Endothelial cell of umbilical vein (primary cell): ENCODE results near the gene STX11. TPM values are rescaled to one million over a fixed set of nuclear protein-coding genes. Genes with fewer than 3 reads are reported as not detected.
"Not testable (repeated sequence)": the region's sequence is repeated elsewhere in the genome, so short reads cannot be mapped to it uniquely, and the experiment has no call there.

Experiments used
- BruUV-seq: library from RNA; stranded (reverse); fragments of 400-500 nt; replicated peaks from 2 replicates; lab custom pipeline; 2021; lab: Mats Ljungman, UMichigan
- CTCF ChIA-PET: fragments of 300-600, 350-600 bp; sonication (Branson Sonifier 250); formaldehyde crosslinking; loops from one replicate; lab custom pipeline; 2021; ENCODE audit warnings: antibody characterized with exemption, inconsistent platforms; lab: Charles Lee
- POLR2A ChIA-PET: fragments of 300-600, 350-600 bp; sonication (Branson Sonifier 250); formaldehyde crosslinking; loops from one replicate; lab custom pipeline; 2021; ENCODE audit warnings: antibody characterized with exemption, inconsistent platforms; lab: Charles Lee
- DNase-seq: peaks from one replicate; pipeline ENCODE4 v3.0.0-alpha.2; 2011; ENCODE audit warnings: low read depth, low spot score
- FAIRE-seq: peaks from 2 replicates; lab custom pipeline; 2011; peaks lifted over from hg19 to GRCh38; lab: Jason Lieb, UNC
- H2AFZ ChIP-seq: 2 replicates; pipeline ENCODE4 v1.6.0; 2012; ENCODE audit warnings: low read depth, low read length, control low read depth, inconsistent platforms
- H3K27ac ChIP-seq: 2 replicates; pipeline ENCODE4 v1.5.1; 2011; ENCODE audit warnings: low read depth, mild to moderate bottlenecking, control low read depth, low read length, moderate library complexity; ENCODE audit not compliant: insufficient read depth
- H3K27me3 ChIP-seq, 2 experiments: 2 replicates each; pipeline versions ENCODE4 v1.6.0 to v1.6.1; 2011; ENCODE audit warnings: low read length in 2 of 2, mixed read lengths in 1 of 2; ENCODE audit not compliant: control insufficient read depth in 2 of 2, insufficient read depth in 2 of 2
- H3K36me3 ChIP-seq, 2 experiments: 2 replicates in 1 of 2; 3 replicates in 1 of 2; pipeline ENCODE4 v1.5.1; 2011; ENCODE audit warnings: low read length in 2 of 2, mild to moderate bottlenecking in 1 of 2, moderate library complexity in 1 of 2; ENCODE audit not compliant: control insufficient read depth in 2 of 2, insufficient read depth in 2 of 2; ENCODE audit errors: extremely low read depth in 1 of 2
- H3K4me1 ChIP-seq: 3 replicates; pipeline ENCODE4 v1.5.1; 2011; ENCODE audit warnings: mild to moderate bottlenecking, low read length; ENCODE audit not compliant: control insufficient read depth, insufficient read depth; ENCODE audit errors: extremely low read depth
- H3K4me2 ChIP-seq: 2 replicates; pipeline ENCODE4 v1.6.1; 2011; ENCODE audit warnings: low read length, control low read depth, mixed read lengths; ENCODE audit not compliant: insufficient read depth
- H3K4me3 ChIP-seq, 3 experiments: fragments of 200-600 bp in 1 of 3; sonication (generic), shearing (Covaris generic) in 1 of 3; replicated peaks in 1 of 3; 2 replicates each; pipeline ENCODE4 v1.5.1; 2011 to 2016; ENCODE audit warnings: control low read depth in 3 of 3, low read length in 3 of 3, mild to moderate bottlenecking in 2 of 3, inconsistent platforms in 1 of 3, low read depth in 1 of 3, moderate library complexity in 1 of 3; ENCODE audit not compliant: insufficient read depth in 1 of 3
- H3K79me2 ChIP-seq: 2 replicates; pipeline ENCODE4 v1.6.0; 2012; ENCODE audit warnings: low read length, inconsistent platforms; ENCODE audit not compliant: control insufficient read depth, insufficient read depth
- H3K9ac ChIP-seq: replicated peaks from 2 replicates; pipeline ENCODE3; 2011; ENCODE audit warnings: low read length, control low read depth; ENCODE audit not compliant: insufficient read depth; ENCODE audit errors: extremely low read depth
- H3K9me1 ChIP-seq: replicated peaks from 3 replicates; pipeline ENCODE4 v1.6.0; 2011; ENCODE audit warnings: mild to moderate bottlenecking, low read length; ENCODE audit not compliant: control insufficient read depth, insufficient read depth; ENCODE audit errors: extremely low read depth
- H3K9me3 ChIP-seq: replicated peaks from 2 replicates; pipeline ENCODE4 v1.5.1; 2012; ENCODE audit warnings: low read length, inconsistent platforms; ENCODE audit not compliant: control insufficient read depth, insufficient read depth
- H4K20me1 ChIP-seq: replicated peaks from 2 replicates; pipeline ENCODE3; 2011; ENCODE audit warnings: mild to moderate bottlenecking, low read length; ENCODE audit not compliant: control insufficient read depth, insufficient read depth; ENCODE audit errors: extremely low read depth
- CTCF ChIP-seq, 2 donors: IDR thresholded peaks; 1 replicate in 1 of 2; 2 replicates in 1 of 2; pipeline ENCODE4 v1.5.1; 2011; ENCODE audit warnings: low read length in 2 of 2, mild to moderate bottlenecking in 2 of 2, moderate library complexity in 2 of 2, control low read depth in 1 of 2, inconsistent platforms in 1 of 2, low read depth in 1 of 2; ENCODE audit not compliant: insufficient read depth in 1 of 2; ENCODE audit errors: extremely low read depth in 1 of 2
- EZH2 ChIP-seq: IDR thresholded peaks from 2 replicates; pipeline ENCODE4 v1.6.1; 2012; ENCODE audit warnings: borderline replicate concordance, low read depth, mild to moderate bottlenecking, moderate library complexity, low read length, inconsistent platforms; ENCODE audit not compliant: severe bottlenecking
- FOS ChIP-seq: IDR thresholded peaks from 2 replicates; pipeline ENCODE4 v1.6.1; 2011; ENCODE audit warnings: mild to moderate bottlenecking, low read length, moderate library complexity, borderline replicate concordance; ENCODE audit not compliant: insufficient read depth
- GATA2 ChIP-seq: IDR thresholded peaks from 2 replicates; pipeline ENCODE4 v1.7.0; 2011; ENCODE audit warnings: low read depth, mild to moderate bottlenecking, moderate library complexity, mixed read lengths, low read length; ENCODE audit not compliant: insufficient read length, insufficient read depth
- JUN ChIP-seq: IDR thresholded peaks from 2 replicates; pipeline ENCODE4 v1.6.1; 2011; ENCODE audit warnings: borderline replicate concordance, low read depth; ENCODE audit not compliant: insufficient read length, insufficient read depth
- MAX ChIP-seq: IDR thresholded peaks from 2 replicates; pipeline ENCODE4 v1.6.1; 2011; ENCODE audit not compliant: insufficient read depth, insufficient read length
- POLR2AphosphoS5 ChIP-seq: IDR thresholded peaks from 2 replicates; pipeline ENCODE4 v1.6.1; 2012; ENCODE audit warnings: low read depth, mild to moderate bottlenecking, control low read depth, low read length, moderate library complexity; ENCODE audit not compliant: insufficient read depth
- dilution Hi-C: fragments of 300-500 bp; cut with MboI; formaldehyde crosslinking; loops from one replicate; pipeline ENCODE4 v1.15.0; 2019; ENCODE audit warnings: low sequenced_read_pairs; ENCODE audit not compliant: extremely low pct_ligation_motif_present
- intact Hi-C: fragments of 100-400 bp; cut with micrococcal nuclease; formaldehyde crosslinking; loops from one replicate; pipeline ENCODE4 v1.10.0; 2022
- polyA plus RNA-seq, 4 experiments: library from polyadenylated mRNA; depleted of rRNA in 3 of 4; stranded (reverse) in 3 of 4; unstranded in 1 of 4; fragments of >200 nt; gene quantifications; 2 replicates each; pipeline versions ENCODE4 v1.2.1 to v1.2.3, GENCODE V29; 2011 to 2012; ENCODE audit warnings: missing spikeins in 1 of 4
- total RNA-seq: library from RNA; stranded (reverse); gene quantifications from 2 replicates; pipeline ENCODE4 v1.2.3, GENCODE V29; 2021

Gene STX11
- total and polyA plus RNA-seq, 2 donors (not counting 3 experiments of a cell fraction or from before 2014, with no cell fraction given), result 4.7 to 8.9 TPM

DNA sequence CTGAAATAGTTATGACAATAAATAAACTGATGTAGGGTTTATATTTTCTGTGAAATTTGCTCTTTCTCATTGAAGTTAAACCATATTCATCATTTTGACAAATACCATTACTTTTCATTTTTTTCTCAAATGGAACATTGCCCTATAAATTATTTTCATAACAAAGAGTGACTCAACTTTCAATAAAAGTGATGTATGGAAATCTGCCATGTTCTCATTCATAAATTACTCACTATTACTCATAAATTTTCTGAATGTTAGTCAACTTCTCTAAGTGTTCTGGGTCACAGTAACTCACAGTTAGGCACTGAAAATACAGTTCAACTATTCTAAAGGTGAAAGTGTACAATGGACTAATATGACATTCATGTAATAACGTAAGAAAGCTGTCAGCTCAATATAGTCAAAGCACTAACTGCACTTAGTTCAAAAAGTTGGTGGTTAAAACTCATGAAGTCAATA, 19.0 kb upstream of the STX11 start:
- no peaks in the 10 kb centered on the region for H3K9me1 ChIP-seq
- H3K27ac ChIP-seq, result peak overlapping the region; percentile 46
- H3K4me1 ChIP-seq, result peaks cover 23% of the 10 kb centered on the region
- H2AFZ ChIP-seq, result no peak overlapping the region
- H3K4me2 ChIP-seq, result peak overlapping the region; percentile 40
- ChIA-PET POLR2A (interaction anchor here (1.1 kb wide), 1 partner anchor 28 kb away, joined by 3 read pairs; no protein-coding TSS in a partner anchor), CTCF (interaction anchor here (0.5 to 1.6 kb wide), 9 partner anchors 11 to 85 kb away, joined by 3 to 5 read pairs (median 3); partner anchors contain the start of gene STX11)
- DNase-seq (peak; percentile 90), FAIRE-seq (peak; percentile 81)
- BruUV-seq, result no TSS peak
- H4K20me1 ChIP-seq, result no peaks in the 10 kb centered on the region
- intact Hi-C loops (loop anchor here (1.0 to 2.0 kb wide), 3 partner anchors 28 to 303 kb away; no protein-coding TSS in a partner anchor), dilution Hi-C loops (no loop called here)
- H3K36me3 ChIP-seq, result no peaks in the 10 kb centered on the region
- H3K27me3 ChIP-seq, result no peaks in the 10 kb centered on the region
- TF ChIP-seq EZH2 (no peak), JUN (peak; percentile 97), GATA2 (no peak), FOS (peak; percentile 98), POLR2AphosphoS5 (no peak), CTCF (IDR thresholded peaks at IDR 0.05; ENCODE audit: extremely low read depth in 1 of 2, insufficient read depth in 1 of 2, low read depth in 1 of 2, low read length in 2 of 2) (no peak), MAX (no peak)
- no peaks in the 10 kb centered on the region for H3K79me2 ChIP-seq
- H3K9ac ChIP-seq, result no peak overlapping the region
- H3K4me3 ChIP-seq, result no peak overlapping the region
- H3K9me3 ChIP-seq, result no peaks in the 10 kb centered on the region

DNA sequence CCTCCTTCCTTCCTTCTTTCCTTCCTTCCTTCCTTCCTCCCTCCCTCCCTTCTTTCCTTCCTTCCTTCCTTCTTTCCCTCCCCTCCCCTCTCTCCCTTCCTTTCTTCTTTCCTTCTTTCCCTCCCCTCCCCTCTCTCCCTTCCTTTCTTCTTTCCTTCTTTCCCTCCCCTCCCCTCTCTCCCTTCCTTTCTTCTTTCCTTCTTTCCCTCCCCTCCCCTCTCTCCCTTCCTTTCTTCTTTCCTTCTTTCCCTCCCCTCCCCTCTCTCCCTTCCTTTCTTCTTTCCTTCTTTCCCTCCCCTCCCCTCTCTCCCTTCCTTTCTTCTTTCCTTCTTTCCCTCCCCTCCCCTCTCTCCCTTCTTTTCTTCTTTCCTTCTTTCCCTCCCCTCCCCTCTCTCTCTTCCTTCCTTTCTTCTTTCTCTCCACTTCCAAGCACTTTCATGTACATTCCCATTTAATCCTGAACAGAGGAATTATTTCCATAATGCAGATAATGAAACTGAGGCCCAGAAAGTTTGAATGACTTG, 18.1 kb upstream of the STX11 start:
- H3K9me1 ChIP-seq, H3K36me3 ChIP-seq, H3K4me3 ChIP-seq, H3K4me2 ChIP-seq, BruUV-seq, H3K9ac ChIP-seq, intact Hi-C loops, H3K9me3 ChIP-seq, FAIRE-seq, H3K79me2 ChIP-seq, DNase-seq, H4K20me1 ChIP-seq, H3K27me3 ChIP-seq, dilution Hi-C loops, H2AFZ ChIP-seq, H3K27ac ChIP-seq, POLR2A ChIA-PET: not testable (repeated sequence)
- CTCF ChIA-PET, result interaction anchor here (1.4 to 1.6 kb wide), 3 partner anchors 12 to 59 kb away, joined by 3 to 5 read pairs (median 4); no protein-coding TSS in a partner anchor
- peaks cover 23% of the 10 kb centered on the region for H3K4me1 ChIP-seq
